Uterine smooth muscle cell (primary cell): ENCODE measurements around the gene SPG11. TPM values are rescaled to one million over a fixed set of nuclear protein-coding genes. Genes with fewer than 3 reads are reported as not detected.

Experiments
- total RNA-seq: library from RNA; depleted of rRNA; stranded (reverse); fragments of >200 nt; gene quantifications from 2 replicates; pipeline ENCODE4 v1.2.3, GENCODE V29; 2014

Gene SPG11
- total RNA-seq = 79.7 and 106 TPM in 2 replicates

GRCh38 chr15:44663410-44664308, at the start of gene SPG11:
Gene SPG11 (minus strand): TSS chr15:44663662. CDS start chr15:44663647, 15 bp downstream.

GRCh38 chr15:44711096-44711742, 47.8 kb upstream of the SPG11 start, which contains the start of the genes B2M and PATL2:
Gene B2M (plus strand): TSS chr15:44711517. CDS start chr15:44711547, 30 bp downstream.
Gene PATL2 (minus strand): TSS chr15:44711323. CDS start chr15:44676490, 34,833 bp downstream.

GRCh38 chr15:44536962-44537734, 126.3 kb downstream of the SPG11 start, which contains the start of gene EIF3J:
Gene EIF3J (plus strand): TSS chr15:44537147. CDS start chr15:44537195, 48 bp downstream.

Other genes with a start within 250 kb of the SPG11 start
- gene CTDSPL2, start 236.0 kb downstream of the SPG11 start, total RNA-seq = 58.2 and 82.3 TPM in 2 replicates
- gene EIF3J, start 126.5 kb downstream of the SPG11 start, total RNA-seq = 32.5 and 42.7 TPM in 2 replicates
- 0.62 and 0.77 TPM in 2 replicates for gene PATL2, start 47.7 kb upstream of the SPG11 start, total RNA-seq
- gene B2M, start 47.9 kb upstream of the SPG11 start, total RNA-seq = 1,737 and 2,006 TPM in 2 replicates
- gene TRIM69, start 72.9 kb upstream of the SPG11 start, total RNA-seq = 12.4 and 15.1 TPM in 2 replicates